HG02623 (cell line): ENCODE results near the gene PRICKLE1.
A peak's percentile ranks its signal among the peaks of the same experiment; 100 is the strongest.

Source experiments
- ATAC-seq: cut with Tn5 transposase; IDR thresholded peaks from one replicate; pipeline ENCODE4 v1.9.1; 2021; ENCODE audit warnings: moderate library complexity; ENCODE audit not compliant: unreplicated experiment

Gene PRICKLE1

DNA sequence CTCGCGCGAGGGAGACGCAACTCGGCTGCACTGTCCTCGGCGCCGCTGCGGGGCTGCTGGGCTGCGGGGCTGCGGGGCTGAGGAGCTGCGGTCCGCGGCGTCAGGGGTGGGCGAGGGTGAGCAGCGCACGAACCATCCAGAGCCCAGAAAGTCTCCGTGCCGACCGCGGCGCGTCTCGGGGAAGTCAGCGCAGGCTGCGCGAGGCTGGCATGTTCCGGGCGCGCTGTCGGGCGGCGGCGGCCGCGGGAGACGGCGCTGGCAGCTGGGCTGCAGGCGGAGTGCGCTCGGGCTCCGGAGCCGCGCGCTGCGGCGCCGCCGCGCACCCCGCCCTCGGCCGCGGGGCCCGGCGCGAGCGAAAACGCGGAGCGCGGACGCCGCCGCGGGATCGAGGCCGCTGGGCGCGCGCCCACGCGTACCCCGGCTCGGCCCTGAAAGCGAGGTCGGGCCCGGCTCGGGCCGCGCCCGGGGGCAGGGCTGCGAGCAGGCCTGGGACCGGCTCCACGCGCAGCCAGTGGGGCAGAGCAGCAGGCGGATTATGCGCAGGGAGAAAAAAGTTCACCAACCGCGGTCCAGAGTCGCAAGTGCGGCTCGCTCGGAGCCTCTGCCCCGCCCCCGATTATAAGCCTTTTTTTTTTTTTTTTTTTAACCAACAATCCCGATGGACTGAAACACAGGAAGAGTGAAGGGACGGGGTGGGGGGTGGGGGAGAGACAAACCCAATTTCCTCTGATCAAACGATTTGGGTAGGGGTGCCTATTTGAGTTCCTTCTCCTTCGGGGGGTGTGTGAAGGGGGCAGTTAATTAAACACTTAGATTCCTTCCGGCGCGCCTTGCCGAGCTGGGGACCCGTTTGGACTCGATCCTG, at the start of gene PRICKLE1:
TSS of gene PRICKLE1 (minus strand) at position 282 of the 865 bp plus-strand sequence. CDS start 117,230 bp downstream, outside the sequence.
- peak; percentile 69 for ATAC-seq

DNA sequence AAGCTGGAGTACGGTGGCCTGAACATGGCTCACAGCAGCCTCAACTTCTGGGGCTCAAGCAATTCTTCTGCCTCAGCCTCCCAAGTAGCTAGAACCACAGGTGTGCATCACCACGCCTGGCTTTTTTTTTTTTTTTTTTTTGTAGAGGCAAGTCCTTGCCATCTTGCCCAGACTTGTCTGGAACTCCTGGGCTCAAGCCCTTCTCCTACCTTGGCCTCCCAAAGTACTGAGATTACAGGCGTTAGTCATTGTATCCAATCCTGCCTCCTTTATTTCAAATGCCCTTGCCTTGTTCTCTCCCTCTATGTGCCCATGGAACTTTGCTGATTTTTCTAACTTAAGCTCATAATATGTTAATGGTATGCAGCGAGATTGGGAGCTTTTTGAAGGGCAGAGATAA, 49.2 kb upstream of the PRICKLE1 start:
- no peak for ATAC-seq

- no peak for ATAC-seq
Measured at GRCh38 chr12:42638011-42638410, 48.5 kb upstream of the PRICKLE1 start.

DNA sequence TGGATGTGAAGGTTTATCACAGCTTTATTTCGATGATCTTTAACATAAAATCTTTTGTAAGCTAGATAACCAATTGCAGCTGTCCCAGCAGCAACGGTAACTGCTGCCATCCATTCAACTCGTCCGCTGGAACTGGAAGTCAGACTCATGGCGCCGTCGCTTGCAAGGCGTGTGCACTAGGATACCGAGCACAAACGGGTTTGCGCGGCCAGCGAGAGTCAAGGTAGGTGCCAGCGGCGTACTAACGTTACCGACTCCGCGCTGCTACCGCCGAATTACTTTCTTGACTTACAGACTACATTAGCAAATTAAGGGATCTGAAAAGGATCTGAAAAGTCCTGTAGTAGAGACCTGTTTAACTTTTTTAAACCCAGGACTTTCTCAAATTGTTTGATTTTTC, 47.4 kb upstream of the PRICKLE1 start:
- ATAC-seq = no peak

DNA sequence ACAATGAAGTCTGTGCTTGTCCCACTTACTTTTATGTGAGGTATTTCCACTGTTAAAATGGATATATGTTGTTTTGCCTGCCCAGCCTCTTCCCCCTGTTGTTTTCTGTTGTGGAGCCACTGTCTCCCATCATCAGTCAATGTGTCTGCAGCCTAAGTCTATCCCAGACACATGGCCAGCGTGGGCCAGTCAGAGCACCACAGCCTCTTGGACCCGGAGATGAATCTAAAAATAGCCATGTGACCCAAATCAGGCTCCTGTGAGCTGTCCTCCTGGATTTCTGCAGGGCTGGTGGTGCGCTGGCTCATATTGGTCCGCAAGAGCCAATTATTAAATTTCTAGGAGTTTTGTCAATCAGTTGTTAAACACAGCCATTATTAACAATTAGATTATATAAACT, 44.0 kb upstream of the PRICKLE1 start:
- ATAC-seq = no peak

- ATAC-seq = no peak
Measured at GRCh38 chr12:42631513-42631912, 42.0 kb upstream of the PRICKLE1 start.

GRCh38 chr12:42630314-42630713, 40.8 kb upstream of the PRICKLE1 start:
- no peak for ATAC-seq

DNA sequence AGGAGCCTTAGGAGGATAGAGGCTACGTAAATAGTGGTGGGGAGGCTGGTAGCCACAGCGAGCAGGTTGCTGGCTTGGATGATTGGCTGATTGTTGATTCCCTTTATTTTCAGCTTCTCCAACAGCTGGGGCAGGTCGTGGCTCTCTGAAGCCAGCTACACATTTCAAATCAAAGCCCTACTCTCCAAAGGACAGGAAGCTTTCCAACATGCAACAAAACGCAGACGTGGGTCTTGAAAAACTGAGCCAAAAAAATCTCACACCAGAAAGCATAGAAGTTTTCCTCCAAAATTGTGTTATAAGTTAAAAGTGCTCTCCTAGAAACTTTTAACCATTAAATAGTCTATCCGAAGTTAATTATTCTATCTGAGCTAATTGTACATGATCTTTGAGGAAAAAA, 37.6 kb upstream of the PRICKLE1 start:
- no peak for ATAC-seq

GRCh38 chr12:42625611-42626010, 36.1 kb upstream of the PRICKLE1 start:
- ATAC-seq = no peak

- ATAC-seq = no peak
Measured at GRCh38 chr12:42617622-42618021, 28.1 kb upstream of the PRICKLE1 start.

GRCh38 chr12:42615006-42615405, 25.5 kb upstream of the PRICKLE1 start:
- no peak for ATAC-seq

DNA sequence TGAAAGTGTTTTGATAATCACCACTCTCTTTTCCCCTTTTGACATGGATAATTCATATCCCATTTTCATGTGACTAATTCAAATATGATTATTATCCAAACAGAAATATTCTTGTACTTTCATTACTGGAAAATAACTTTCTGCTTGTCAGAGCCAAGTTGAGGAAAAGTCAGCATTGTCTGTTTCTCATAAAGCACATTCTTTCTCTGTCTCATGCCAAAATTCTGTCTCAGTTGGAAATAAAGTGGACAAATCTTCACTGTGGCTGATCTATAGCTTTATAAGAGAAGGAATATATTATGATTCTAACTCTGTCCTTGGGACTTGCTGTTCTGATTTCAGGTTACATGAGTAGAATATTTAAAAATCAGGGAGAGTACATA, 22.7 kb upstream of the PRICKLE1 start:
- no peak for ATAC-seq

DNA sequence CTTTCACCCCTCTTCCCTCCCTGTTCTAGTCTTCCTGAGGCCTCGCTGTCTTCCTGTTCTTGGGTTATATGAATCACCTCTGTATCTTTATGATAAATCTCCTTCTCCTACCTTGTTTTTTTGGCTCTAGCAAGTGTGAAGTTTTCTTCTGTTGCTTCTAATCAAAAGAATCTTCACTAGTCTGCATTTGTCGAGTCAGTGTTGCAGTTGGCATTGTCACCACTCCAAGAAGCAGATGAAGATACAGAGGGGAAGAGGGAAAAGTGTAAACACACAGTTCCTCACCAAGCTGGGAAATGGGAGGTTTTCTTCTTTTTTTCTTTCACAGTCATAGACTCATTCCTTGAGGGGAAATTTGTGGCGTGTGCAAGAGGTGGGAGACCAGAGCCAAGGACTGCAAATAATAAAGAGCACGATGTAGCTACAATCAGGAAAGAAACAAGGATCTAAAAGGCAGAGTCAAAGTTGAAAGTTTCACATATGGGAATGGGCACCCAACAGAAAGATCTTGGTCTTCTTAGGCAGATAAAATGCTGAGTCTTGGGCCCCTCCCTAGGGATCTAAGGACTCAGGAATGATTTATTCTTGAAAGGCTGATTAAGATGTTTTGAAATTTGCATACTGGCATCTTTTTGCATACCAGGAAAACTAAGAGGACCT, 22.2 kb upstream of the PRICKLE1 start:
- ATAC-seq = no peak

DNA sequence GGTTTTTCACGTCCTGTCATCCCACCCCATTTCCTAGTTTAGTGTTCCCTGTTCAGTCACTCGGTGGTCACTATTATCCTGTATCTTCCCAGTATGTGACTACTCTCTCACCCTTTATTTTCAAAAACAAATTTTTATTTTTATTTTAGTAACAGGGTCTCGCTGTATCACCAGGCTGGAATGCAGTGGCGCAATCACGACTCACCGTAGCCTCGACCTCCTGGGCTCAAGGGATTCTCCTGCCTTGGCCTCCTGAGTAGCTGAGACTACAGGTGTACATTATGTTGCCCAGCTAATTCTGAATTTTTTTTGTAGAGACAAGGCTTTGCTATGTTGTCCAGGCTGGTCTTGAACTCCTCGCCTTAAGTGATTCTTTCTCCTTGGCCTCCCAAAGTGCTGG, 20.1 kb upstream of the PRICKLE1 start:
- no peak for ATAC-seq

DNA sequence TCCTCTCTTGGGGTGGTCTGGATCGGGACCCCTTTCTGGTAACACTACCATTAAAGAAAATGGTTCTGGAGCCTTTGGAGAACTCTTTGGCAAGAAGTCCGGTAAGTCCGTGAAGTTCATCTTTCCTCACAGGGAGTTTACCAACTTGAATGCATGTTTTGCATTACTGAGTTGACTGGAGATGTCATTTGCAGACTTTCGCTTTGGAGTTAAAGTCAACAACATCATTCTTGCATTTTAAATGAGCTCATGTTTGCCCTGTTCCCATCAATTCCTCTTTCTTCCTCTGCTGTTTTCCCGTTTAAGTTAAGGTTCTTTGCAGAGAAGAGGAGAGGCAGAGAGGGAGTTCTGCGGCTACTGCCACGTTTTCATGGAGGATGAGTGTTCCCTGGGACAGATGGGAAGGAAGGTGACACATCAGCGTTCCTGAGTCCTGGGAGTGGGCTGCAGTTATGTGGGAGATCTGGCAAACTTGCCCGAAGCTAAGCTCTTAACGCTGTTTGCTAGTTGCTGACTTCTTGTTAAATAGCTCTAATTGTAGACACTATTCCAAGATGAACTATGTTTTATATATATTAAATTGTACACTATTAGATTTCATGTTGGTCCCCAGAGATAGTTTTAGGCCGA, 18.8 kb upstream of the PRICKLE1 start:
- ATAC-seq = no peak

- no peak for ATAC-seq
Measured at GRCh38 chr12:42607584-42608058, 18.1 kb upstream of the PRICKLE1 start.

DNA sequence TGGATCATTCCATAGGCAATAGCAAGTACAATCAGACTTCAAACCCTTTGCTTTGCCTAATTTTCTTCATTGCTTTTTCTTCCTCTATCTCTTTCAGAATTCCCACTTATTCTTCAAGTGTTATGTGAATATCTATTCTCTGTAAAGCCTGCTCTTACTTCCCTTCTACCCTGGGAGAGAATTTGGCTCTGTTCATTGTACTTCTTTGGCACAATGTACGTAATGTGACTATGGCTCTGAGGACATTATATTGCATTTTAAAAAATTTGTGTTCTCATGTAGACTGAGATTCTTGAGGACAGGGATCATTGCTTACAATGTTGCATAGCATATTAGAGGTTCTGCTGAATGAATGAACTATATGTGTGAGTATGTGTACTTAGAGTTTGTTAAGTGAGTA, 16.9 kb upstream of the PRICKLE1 start:
- no peak for ATAC-seq

GRCh38 chr12:42605685-42606084, 16.1 kb upstream of the PRICKLE1 start:
- ATAC-seq = no peak

DNA sequence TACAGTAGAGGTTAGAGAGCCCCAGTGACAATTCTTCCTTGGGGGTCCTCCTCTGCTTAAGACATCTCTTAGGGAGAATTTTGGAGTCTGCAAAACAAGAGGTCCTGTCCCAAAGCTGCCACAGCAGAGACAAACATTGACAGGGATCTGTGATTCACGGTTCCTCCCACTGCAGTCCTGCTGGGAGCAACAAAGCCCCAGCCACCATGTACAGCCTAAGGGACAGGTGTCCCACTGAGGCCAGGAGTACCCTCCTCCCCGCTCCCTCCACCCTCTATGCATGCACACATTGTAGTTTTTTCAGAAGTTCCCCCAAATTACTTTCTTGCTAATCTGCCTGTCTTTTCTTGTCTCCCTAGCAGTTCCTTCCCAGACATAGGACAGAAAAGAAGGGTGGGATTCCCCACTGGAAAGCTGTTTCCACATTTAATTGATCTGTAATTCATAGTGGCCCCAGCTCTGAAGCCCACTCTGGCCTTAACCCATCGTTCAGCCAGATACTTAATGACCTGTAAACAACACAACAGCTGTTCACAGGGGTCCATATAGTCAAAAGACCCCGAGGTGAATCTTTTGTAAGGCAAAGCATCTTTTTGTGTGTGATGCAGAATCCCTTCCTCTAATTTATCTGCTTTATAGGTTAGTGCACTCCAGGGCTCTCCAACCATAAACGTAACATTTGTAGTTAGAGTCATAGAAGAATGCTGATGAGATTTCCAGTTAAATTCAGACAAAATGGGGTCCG, 13.9 kb upstream of the PRICKLE1 start:
- ATAC-seq = no peak

DNA sequence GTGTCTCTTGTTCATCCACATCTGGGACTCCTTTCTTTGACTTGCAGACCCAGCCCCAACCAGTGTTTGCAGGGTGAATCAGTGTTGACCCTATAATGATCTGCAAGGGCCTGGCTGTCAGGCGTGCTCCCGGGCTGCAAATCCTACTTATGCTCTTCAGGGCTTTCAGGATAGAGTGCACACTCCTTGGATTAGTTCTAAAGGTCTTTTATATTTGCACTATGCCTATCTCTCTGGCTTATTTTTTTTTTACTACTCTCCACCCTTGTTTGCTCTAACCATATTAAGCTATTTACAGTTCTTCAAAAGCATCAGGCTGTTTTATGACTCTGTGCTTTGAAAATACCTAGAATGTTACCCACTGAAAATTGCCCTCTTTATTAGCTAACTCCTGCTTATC, 4.3 kb upstream of the PRICKLE1 start:
- no peak for ATAC-seq

- no peak for ATAC-seq
Measured at GRCh38 chr12:42590330-42590934, 886 bp upstream of the PRICKLE1 start.
